GM19238 (cell line): Measurements from ENCODE around the gene TSSK3.
"Not testable (repeated sequence)": the region's sequence is repeated elsewhere in the genome, so short reads cannot be mapped to it uniquely, and the experiment has no call there.

Experiments used
- DNase-seq: peaks from one replicate; pipeline ENCODE4 v3.0.0; 2011; ENCODE audit warnings: low spot score; ENCODE audit not compliant: insufficient read length

Gene TSSK3

GRCh38 chr1:32361674-32362473 lies 465 bp upstream of the TSSK3 start:
- DNase-seq: no peak

GRCh38 chr1:32363713-32364112 lies 1.4 kb downstream of the TSSK3 start:
- DNase-seq: no peak

- no peak for DNase-seq
Observed at GRCh38 chr1:32364836-32365235, 2.5 kb downstream of the TSSK3 start.

GRCh38 chr1:32365445-32365844 lies 3.1 kb downstream of the TSSK3 start:
- DNase-seq: no peak

GRCh38 chr1:32367912-32368635 lies 5.7 kb downstream of the TSSK3 start:
- DNase-seq: no peak

GRCh38 chr1:32372149-32372756 lies 9.9 kb downstream of the TSSK3 start:
- DNase-seq: peak; percentile 43

GRCh38 chr1:32373996-32374592 lies 11.8 kb downstream of the TSSK3 start:
- no peak for DNase-seq

- no peak for DNase-seq
Observed at GRCh38 chr1:32376199-32376598, 13.9 kb downstream of the TSSK3 start.

- no peak for DNase-seq
Observed at GRCh38 chr1:32377541-32378220, 15.3 kb downstream of the TSSK3 start.

GRCh38 chr1:32380057-32380456 lies 17.7 kb downstream of the TSSK3 start:
- no peak for DNase-seq

GRCh38 chr1:32386676-32387392 lies 24.5 kb downstream of the TSSK3 start:
- DNase-seq: no peak

- DNase-seq: no peak
Observed at GRCh38 chr1:32388641-32389040, 26.3 kb downstream of the TSSK3 start.

GRCh38 chr1:32390904-32391870 lies 28.8 kb downstream of the TSSK3 start:
- no peak for DNase-seq

GRCh38 chr1:32392325-32392724 lies 30.0 kb downstream of the TSSK3 start:
- no peak for DNase-seq

GRCh38 chr1:32393136-32393535 lies 30.8 kb downstream of the TSSK3 start:
- no peak for DNase-seq

GRCh38 chr1:32393832-32394140 lies 31.4 kb downstream of the TSSK3 start:
- DNase-seq: no peak

- DNase-seq: peak; percentile 91
Observed at GRCh38 chr1:32394141-32394889, 32.0 kb downstream of the TSSK3 start, which contains the start of gene BSDC1. TSS of gene BSDC1 (minus strand) at chr1:32394441. CDS start at chr1:32394414, 27 bp downstream.

- DNase-seq: no peak
Observed at GRCh38 chr1:32394890-32395432, 32.6 kb downstream of the TSSK3 start.

GRCh38 chr1:32396524-32396923 lies 34.2 kb downstream of the TSSK3 start:
- DNase-seq: not testable (repeated sequence)
